Epithelial cell of proximal tubule (primary cell): ENCODE data around the gene CDC27. TPM values are rescaled to one million over a fixed set of nuclear protein-coding genes. Genes with fewer than 3 reads are reported as not detected.
"Not testable (repeated sequence)": the region's sequence is repeated elsewhere in the genome, so short reads cannot be mapped to it uniquely, and the experiment has no call there.

Experiments used
- DNase-seq: peaks from one replicate; pipeline ENCODE4 v3.0.0-alpha.2; 2011; ENCODE audit warnings: low read depth
- H3K4me3 ChIP-seq: 2 replicates; pipeline ENCODE4 v1.5.1; 2011; ENCODE audit warnings: low read depth, mild to moderate bottlenecking, low read length
- total RNA-seq: library from RNA; depleted of rRNA; stranded (reverse); fragments of >200 nt; gene quantifications from 2 replicates; pipeline ENCODE4 v1.2.3, GENCODE V29; 2015
- TF ChIP-seq, protein P1 (sequence below): conservative IDR thresholded peaks from 2 replicates; pipeline ENCODE4 v1.5.1; 2012; ENCODE audit warnings: low read depth, mild to moderate bottlenecking, low read length

The CDC27 gene
- total RNA-seq, 1 donor from 2014 or later = 28.1 TPM

- DNase-seq = no peak
- H3K4me3 ChIP-seq = no peak overlapping the region
- TF ChIP-seq, protein P1, sequence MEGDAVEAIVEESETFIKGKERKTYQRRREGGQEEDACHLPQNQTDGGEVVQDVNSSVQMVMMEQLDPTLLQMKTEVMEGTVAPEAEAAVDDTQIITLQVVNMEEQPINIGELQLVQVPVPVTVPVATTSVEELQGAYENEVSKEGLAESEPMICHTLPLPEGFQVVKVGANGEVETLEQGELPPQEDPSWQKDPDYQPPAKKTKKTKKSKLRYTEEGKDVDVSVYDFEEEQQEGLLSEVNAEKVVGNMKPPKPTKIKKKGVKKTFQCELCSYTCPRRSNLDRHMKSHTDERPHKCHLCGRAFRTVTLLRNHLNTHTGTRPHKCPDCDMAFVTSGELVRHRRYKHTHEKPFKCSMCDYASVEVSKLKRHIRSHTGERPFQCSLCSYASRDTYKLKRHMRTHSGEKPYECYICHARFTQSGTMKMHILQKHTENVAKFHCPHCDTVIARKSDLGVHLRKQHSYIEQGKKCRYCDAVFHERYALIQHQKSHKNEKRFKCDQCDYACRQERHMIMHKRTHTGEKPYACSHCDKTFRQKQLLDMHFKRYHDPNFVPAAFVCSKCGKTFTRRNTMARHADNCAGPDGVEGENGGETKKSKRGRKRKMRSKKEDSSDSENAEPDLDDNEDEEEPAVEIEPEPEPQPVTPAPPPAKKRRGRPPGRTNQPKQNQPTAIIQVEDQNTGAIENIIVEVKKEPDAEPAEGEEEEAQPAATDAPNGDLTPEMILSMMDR = no peak
Observed at GRCh38 chr17:47220531-47220999, 31.5 kb upstream of the CDC27 start.

GRCh38 chr17:47219621-47220475 is 30.8 kb upstream of the CDC27 start:
- no peak overlapping the region for H3K4me3 ChIP-seq
- TF ChIP-seq, protein P1 = no peak
- DNase-seq = no peak

DNA sequence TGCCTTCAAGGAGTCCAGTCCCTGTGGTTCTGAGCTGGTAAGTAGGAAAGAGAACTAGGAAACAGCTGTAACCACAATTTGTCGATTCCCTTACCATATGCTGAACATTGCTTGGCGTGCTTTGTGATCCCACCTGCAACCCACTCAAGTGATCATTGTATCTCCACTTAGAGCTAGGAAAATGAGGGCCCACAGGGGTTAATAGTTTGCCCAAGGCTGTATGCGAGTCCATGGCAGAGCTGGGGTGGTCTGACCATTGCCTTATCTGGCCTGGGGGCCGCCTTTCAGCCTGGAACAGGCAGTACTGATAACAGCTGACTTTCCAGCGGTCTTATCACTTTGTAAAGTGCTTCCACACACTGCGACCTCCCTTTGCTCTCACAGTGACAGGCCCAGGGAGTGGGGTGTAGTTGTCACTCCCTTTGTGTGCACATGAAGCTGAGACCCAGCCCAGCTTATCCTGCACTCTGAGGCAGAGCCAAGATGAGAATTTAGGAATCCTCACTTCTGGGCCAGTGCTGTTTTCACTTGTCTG is 29.9 kb upstream of the CDC27 start:
- no peak for DNase-seq
- no peak overlapping the region for H3K4me3 ChIP-seq
- TF ChIP-seq, protein P1 = no peak

- not testable (repeated sequence) for H3K4me3 ChIP-seq, DNase-seq
Observed at GRCh38 chr17:47217279-47217678, 28.2 kb upstream of the CDC27 start.

- not testable (repeated sequence) for DNase-seq, H3K4me3 ChIP-seq
Observed at GRCh38 chr17:47216821-47217220, 27.7 kb upstream of the CDC27 start.

GRCh38 chr17:47214931-47215330 is 25.8 kb upstream of the CDC27 start:
- DNase-seq = no peak
- no peak overlapping the region for H3K4me3 ChIP-seq
- TF ChIP-seq, protein P1 = no peak

DNA sequence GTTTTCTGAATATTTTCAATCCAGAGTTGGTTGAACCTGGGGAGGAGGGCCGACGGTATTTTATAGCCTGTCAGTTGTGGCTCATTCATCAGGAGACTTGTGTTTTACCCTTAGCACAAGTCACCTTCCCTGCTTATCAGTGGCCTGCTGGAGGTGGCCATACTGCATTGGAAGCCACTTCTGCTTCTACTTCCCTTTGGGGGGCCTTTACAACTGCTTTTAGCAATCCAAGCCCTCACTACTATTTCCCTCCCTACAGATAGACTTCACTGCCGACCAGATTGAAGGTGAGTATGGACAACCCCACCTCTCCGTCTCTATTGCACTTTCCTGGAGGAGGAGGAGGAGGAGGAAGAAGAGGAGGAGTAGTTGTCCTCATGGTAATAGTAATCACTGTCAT is 24.4 kb upstream of the CDC27 start:
- no peak for DNase-seq
- TF ChIP-seq, protein P1 = no peak
- H3K4me3 ChIP-seq = no peak overlapping the region

DNA sequence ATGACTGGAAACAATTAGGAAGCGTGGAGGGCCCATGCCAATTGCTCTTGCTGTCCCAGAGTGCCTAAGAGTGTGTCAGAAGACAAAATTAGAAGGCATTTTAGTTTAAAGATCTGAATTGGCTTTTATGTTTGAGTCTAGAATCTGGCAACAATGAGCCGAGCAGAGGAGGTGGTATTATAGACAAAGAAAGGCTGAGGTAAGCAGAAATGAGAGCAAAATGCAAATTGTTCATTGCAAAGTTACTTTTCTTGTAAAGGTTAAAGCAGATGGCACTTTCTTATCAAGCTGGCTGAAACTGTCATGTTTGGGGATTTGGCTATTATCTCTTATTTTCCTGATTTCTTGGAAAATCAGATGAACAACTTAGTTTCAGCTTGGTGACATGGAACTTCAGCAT is 23.4 kb upstream of the CDC27 start:
- TF ChIP-seq, protein P1 = no peak
- no peak overlapping the region for H3K4me3 ChIP-seq
- no peak for DNase-seq
